Activated T-cell treated with anti-CD3 and anti-CD28 coated beads, Interleukin-2, amount 50 U/mL, for 72 hours (primary cell): ENCODE results near the gene ZSCAN10. TPM values are rescaled to one million over a fixed set of nuclear protein-coding genes. Genes with fewer than 3 reads are reported as not detected.

Experiments used
- ATAC-seq, 2 donors: fragments of 150-1000 bp; cut with Tn5 transposase; replicated peaks in 1 of 2; 2 replicates each; pipeline ENCODE4 v1.10.0; 2021; ENCODE audit warnings: moderate library complexity in 2 of 2, mild to moderate bottlenecking in 1 of 2
- DNase-seq, 2 donors: peaks; one replicate each; pipeline ENCODE4 v3.0.0; 2021 to 2022; ENCODE audit warnings: mixed read lengths in 1 of 2
- H3K27ac Mint-ChIP-seq: one replicate; pipeline ENCODE4 v1.8.0; 2022; ENCODE audit warnings: mild to moderate bottlenecking, moderate library complexity, mixed read lengths
- H3K27me3 Mint-ChIP-seq: one replicate; pipeline ENCODE4 v1.8.0; 2022; ENCODE audit warnings: low read depth, mixed read lengths
- H3K36me3 Mint-ChIP-seq, 2 donors: one replicate each; pipeline ENCODE4 v1.8.0; 2022; ENCODE audit warnings: mixed read lengths in 2 of 2, mild to moderate bottlenecking in 1 of 2; ENCODE audit not compliant: insufficient read depth in 2 of 2
- H3K4me1 Mint-ChIP-seq: one replicate; pipeline ENCODE4 v1.8.0; 2022; ENCODE audit warnings: low read depth, mixed read lengths
- H3K4me3 Mint-ChIP-seq, 2 donors: one replicate each; pipeline ENCODE4 v1.8.0; 2022; ENCODE audit warnings: mild to moderate bottlenecking in 2 of 2, mixed read lengths in 2 of 2, moderate library complexity in 2 of 2
- H3K9me3 Mint-ChIP-seq, 2 donors: one replicate each; pipeline ENCODE4 v1.8.0; 2022; ENCODE audit warnings: mixed read lengths in 2 of 2
- total RNA-seq, 2 donors: library from RNA; stranded (reverse); gene quantifications; one replicate each; pipeline ENCODE4 v1.2.3, GENCODE V29; 2022

ZSCAN10 gene
- total RNA-seq, 2 donors from 2014 or later: 0.28 to 0.48 TPM

DNA sequence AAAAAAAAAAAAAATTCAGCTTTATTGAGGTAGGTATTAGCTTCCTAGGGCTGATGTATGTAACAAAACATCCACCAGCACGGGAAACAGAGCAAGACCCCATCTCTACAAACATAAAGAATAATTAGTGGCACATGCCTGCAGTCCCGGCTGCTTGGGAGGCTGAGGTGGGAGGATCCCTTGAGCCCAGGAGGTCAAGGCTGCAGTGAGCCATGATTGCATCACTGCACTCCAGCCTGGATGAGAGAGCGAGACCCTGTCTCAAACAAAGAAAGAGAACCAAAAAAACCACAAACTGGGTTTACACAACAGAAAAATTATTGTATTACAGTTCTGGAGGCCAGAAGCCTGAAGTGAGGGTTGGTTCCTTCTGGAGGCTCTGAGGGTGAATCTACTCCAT lies 56.7 kb downstream of the ZSCAN10 start:
- no peaks in the 10 kb centered on the region for H3K36me3 Mint-ChIP-seq
- peaks cover 18% of the 10 kb centered on the region for H3K4me1 Mint-ChIP-seq
- no peak overlapping the region for H3K27ac Mint-ChIP-seq
- ATAC-seq (no peak), DNase-seq (no peak)
- peaks cover 66% of the 10 kb centered on the region for H3K27me3 Mint-ChIP-seq
- H3K9me3 Mint-ChIP-seq: no peaks in the 10 kb centered on the region
- no peak overlapping the region for H3K4me3 Mint-ChIP-seq

- Mint-ChIP-seq H3K4me1 (peaks cover 19% of the 10 kb centered on the region), H3K36me3 (peaks cover 0 to 1% of the 10 kb centered on the region in 2 donors), H3K9me3 (no peaks in the 10 kb centered on the region), H3K27ac (no peak overlapping the region), H3K4me3 (no peak overlapping the region), H3K27me3 (peaks cover 77% of the 10 kb centered on the region)
- DNase-seq (no peak), ATAC-seq (no peak)
Observed at GRCh38 chr16:3038896-3039295, 60.2 kb downstream of the ZSCAN10 start.

Other genes starting within 250 kb of the ZSCAN10 start
- gene PRSS22, start 241.1 kb downstream of the ZSCAN10 start, total RNA-seq: 1 to 10 TPM in 1 of 2 donors, not detected in 1; 1.1 TPM
- 10 to 100 TPM; 26.4 to 29.1 TPM for gene FLYWCH2, start 216.1 kb downstream of the ZSCAN10 start, total RNA-seq
- 10 to 100 TPM; 68.5 to 76.4 TPM for gene FLYWCH1, start 187.4 kb downstream of the ZSCAN10 start, total RNA-seq
- under 1 TPM; 0.12 TPM for gene KREMEN2, start 135.0 kb downstream of the ZSCAN10 start, total RNA-seq
- gene PAQR4, start 129.9 kb downstream of the ZSCAN10 start, total RNA-seq: 10 to 100 TPM; 31.9 to 40.0 TPM
- gene PKMYT1, start 118.8 kb downstream of the ZSCAN10 start, total RNA-seq: 100 to 1,000 TPM in 1 of 2 donors, 10 to 100 TPM in 1; 96.1 to 112 TPM
- under 1 TPM in 1 of 2 donors, not detected in 1; 0.14 TPM for gene CLDN9, start 86.4 kb downstream of the ZSCAN10 start, total RNA-seq
- not detected for gene CLDN6, start 81.1 kb downstream of the ZSCAN10 start, total RNA-seq
- gene TNFRSF12A, start 78.9 kb downstream of the ZSCAN10 start, total RNA-seq: 1 to 10 TPM; 3.9 to 4.0 TPM
- gene HCFC1R1, start 75.4 kb downstream of the ZSCAN10 start, total RNA-seq: 10 to 100 TPM; 27.6 to 32.8 TPM
- gene THOC6, start 75.3 kb downstream of the ZSCAN10 start, total RNA-seq: 10 to 100 TPM; 49.1 to 50.9 TPM
- under 1 TPM in 1 of 2 donors, not detected in 1; 0.30 TPM for gene BICDL2, start 62.4 kb downstream of the ZSCAN10 start, total RNA-seq
- gene MMP25, start 52.7 kb downstream of the ZSCAN10 start, total RNA-seq: 1 to 10 TPM; 2.3 to 5.2 TPM
- gene IL32, start 33.7 kb downstream of the ZSCAN10 start, total RNA-seq: 1,000 to 10,000 TPM; 1,427 to 2,251 TPM
- under 1 TPM; 0.12 to 0.28 TPM for gene ZNF205, start 13.3 kb upstream of the ZSCAN10 start, total RNA-seq
- 10 to 100 TPM; 12.2 to 16.3 TPM for gene ZNF213, start 35.7 kb upstream of the ZSCAN10 start, total RNA-seq
- under 1 TPM in 1 of 2 donors, not detected in 1; 0.35 TPM for gene OR1F1, start 88.9 kb upstream of the ZSCAN10 start, total RNA-seq
- gene ZNF200, start 135.9 kb upstream of the ZSCAN10 start, total RNA-seq: 10 to 100 TPM; 14.8 to 15.5 TPM
- under 1 TPM; 0.14 to 0.21 TPM for gene MEFV, start 157.3 kb upstream of the ZSCAN10 start, total RNA-seq
- 10 to 100 TPM; 26.0 to 30.7 TPM for gene ZNF263, start 184.2 kb upstream of the ZSCAN10 start, total RNA-seq
- gene TIGD7, start 206.1 kb upstream of the ZSCAN10 start, total RNA-seq: 10 to 100 TPM in 1 of 2 donors, 1 to 10 TPM in 1; 10.0 to 10.3 TPM
- gene ZNF75A, start 206.2 kb upstream of the ZSCAN10 start, total RNA-seq: 10 to 100 TPM; 28.3 to 40.4 TPM